SK-N-SH (cell line): ENCODE data around the gene SLC25A41. TPM values are rescaled to one million over a fixed set of nuclear protein-coding genes. Genes with fewer than 3 reads are reported as not detected.

Source experiments
- CTCF ChIA-PET: fragments of 300-600, 350-600 bp; formaldehyde crosslinking; extraction: SDS; loops from one replicate; lab custom pipeline; 2021; lab: Yijun Ruan, JAX
- POLR2A ChIA-PET: fragments of 350-600 bp; sonication (Branson Sonifier 250); formaldehyde crosslinking; extraction: SDS; loops from one replicate; lab custom pipeline; 2020; ENCODE audit warnings: antibody characterized with exemption, inconsistent platforms; lab: Yijun Ruan, JAX
- DNase-seq: peaks from one replicate; pipeline ENCODE4 v3.0.0; 2012
- H2AFZ ChIP-seq: fragments of 200-600 bp; sonication (generic); 2 replicates; pipeline ENCODE4 v1.8.1; 2016; ENCODE audit warnings: antibody characterized with exemption, mild to moderate bottlenecking, low read depth
- H3F3A ChIP-seq: fragments of 200-600 bp; sonication (generic); replicated peaks from 2 replicates; pipeline ENCODE3; 2016; ENCODE audit warnings: antibody characterized with exemption, mild to moderate bottlenecking; ENCODE audit not compliant: insufficient read depth
- H3K27ac ChIP-seq, 2 experiments: fragments of 200-500 bp in 1 of 2; fragments of 200-600 bp in 1 of 2; sonication (Bioruptor generic) in 1 of 2; sonication (generic), shearing (Covaris generic) in 1 of 2; 2 replicates each; pipeline versions ENCODE4 v1.5.1 to v1.6.1; 2014 to 2016; ENCODE audit warnings: low read depth in 2 of 2, inconsistent platforms in 1 of 2, low read length in 1 of 2, mild to moderate bottlenecking in 1 of 2, mixed read lengths in 1 of 2
- H3K27me3 ChIP-seq: fragments of 200-600 bp; sonication (generic), shearing (Covaris generic); 2 replicates; pipeline ENCODE4 v1.6.1; 2016; ENCODE audit warnings: mixed run types; ENCODE audit not compliant: insufficient read depth
- H3K36me3 ChIP-seq, 2 experiments: fragments of 200-500 bp in 1 of 2; fragments of 200-600 bp in 1 of 2; sonication (Bioruptor generic) in 1 of 2; sonication (generic) in 1 of 2; replicated peaks in 1 of 2; 2 replicates each; pipeline versions ENCODE3 to v1.5.1; 2014 to 2016; ENCODE audit warnings: low read length in 1 of 2, mild to moderate bottlenecking in 1 of 2; ENCODE audit not compliant: insufficient read depth in 2 of 2, control insufficient read depth in 1 of 2
- H3K4me1 ChIP-seq, 2 experiments: fragments of 200-500 bp in 1 of 2; fragments of 200-600 bp in 1 of 2; sonication (Bioruptor generic) in 1 of 2; sonication (generic), shearing (Covaris generic) in 1 of 2; 2 replicates each; pipeline versions ENCODE4 v1.5.1 to v1.6.1; 2014 to 2016; ENCODE audit warnings: low read depth in 1 of 2, low read length in 1 of 2, mixed run types in 1 of 2; ENCODE audit not compliant: insufficient read depth in 2 of 2, control insufficient read depth in 1 of 2
- H3K4me2 ChIP-seq: fragments of 200-600 bp; sonication (generic), shearing (Covaris generic); 2 replicates; pipeline ENCODE4 v1.6.1; 2017; ENCODE audit warnings: mixed run types
- H3K4me3 ChIP-seq, 2 experiments: fragments of 200-500 bp in 1 of 2; fragments of 200-600 bp in 1 of 2; sonication (Bioruptor generic) in 1 of 2; sonication (generic), shearing (Covaris generic) in 1 of 2; 2 replicates each; pipeline versions ENCODE4 v1.5.1 to v1.8.1; 2014 to 2016; ENCODE audit warnings: low read depth in 2 of 2, inconsistent platforms in 1 of 2, low read length in 1 of 2, mild to moderate bottlenecking in 1 of 2, mixed read lengths in 1 of 2, moderate library complexity in 1 of 2
- H3K79me2 ChIP-seq: fragments of 200-600 bp; sonication (generic); 2 replicates; pipeline ENCODE4 v1.8.1; 2017; ENCODE audit warnings: mild to moderate bottlenecking; ENCODE audit not compliant: insufficient read depth
- H3K9ac ChIP-seq: fragments of 200-600 bp; sonication (generic); 2 replicates; pipeline ENCODE4 v1.6.1; 2017; ENCODE audit warnings: mixed run types
- H3K9me2 ChIP-seq: fragments of 200-600 bp; sonication (generic); 2 replicates; pipeline ENCODE4 v1.6.1; 2017; ENCODE audit warnings: mixed run types
- H3K9me3 ChIP-seq: fragments of 200-600 bp; sonication (generic); 2 replicates; pipeline ENCODE4 v1.6.1; 2017; ENCODE audit warnings: mixed run types, mild to moderate bottlenecking, moderate library complexity
- H4K20me1 ChIP-seq: fragments of 200-600 bp; sonication (generic); 2 replicates; pipeline ENCODE4 v1.6.1; 2017; ENCODE audit warnings: mild to moderate bottlenecking, mixed run types; ENCODE audit not compliant: insufficient read depth
- ELF1 ChIP-seq: IDR thresholded peaks from 2 replicates; pipeline ENCODE4 v1.4.0; 2012
- EZH2phosphoT487 ChIP-seq: fragments of 200-600 bp; sonication (generic); IDR thresholded peaks from 2 replicates; pipeline ENCODE4 v1.6.1; 2017; ENCODE audit warnings: low read depth, mixed run types, mild to moderate bottlenecking, antibody characterized with exemption, moderate library complexity, borderline replicate concordance
- FOXM1 ChIP-seq: IDR thresholded peaks from 2 replicates; pipeline ENCODE4 v1.4.0; 2012; ENCODE audit warnings: low read depth, mild to moderate bottlenecking
- GABPA ChIP-seq: IDR thresholded peaks from 2 replicates; pipeline ENCODE4 v1.4.0; 2012; ENCODE audit warnings: low read depth, mild to moderate bottlenecking
- GATA2 ChIP-seq: sonication (generic); formaldehyde crosslinking; IDR thresholded peaks from 2 replicates; pipeline ENCODE4 v1.5.0; 2020; ENCODE audit warnings: mild to moderate bottlenecking, missing genetic modification reagents
- MEF2A ChIP-seq: IDR thresholded peaks from 2 replicates; pipeline ENCODE4 v1.4.0; 2012; ENCODE audit warnings: low read depth, borderline replicate concordance
- NRF1 ChIP-seq: IDR thresholded peaks from 2 replicates; pipeline ENCODE4 v1.6.1; 2012; ENCODE audit warnings: low read depth, mild to moderate bottlenecking, low read length
- RCOR1 ChIP-seq: fragments of 150-350 bp; IDR thresholded peaks from 2 replicates; pipeline ENCODE4 v1.6.1; 2017; ENCODE audit warnings: antibody characterized with exemption, low read length
- RXRA ChIP-seq: IDR thresholded peaks from 2 replicates; pipeline ENCODE4 v1.4.0; 2012; ENCODE audit warnings: low read depth, mild to moderate bottlenecking, borderline replicate concordance
- SIN3A ChIP-seq: IDR thresholded peaks from 2 replicates; pipeline ENCODE4 v1.6.1; 2012; ENCODE audit warnings: low read depth, mild to moderate bottlenecking, low read length, moderate library complexity, borderline replicate concordance
- TAF1 ChIP-seq: IDR thresholded peaks from 2 replicates; pipeline ENCODE4 v1.6.1; 2012; ENCODE audit warnings: low read depth, mild to moderate bottlenecking, low read length, moderate library complexity, borderline replicate concordance
- TEAD4 ChIP-seq: IDR thresholded peaks from 2 replicates; pipeline ENCODE4 v1.4.0; 2012; ENCODE audit warnings: mild to moderate bottlenecking, borderline replicate concordance; ENCODE audit not compliant: insufficient read depth
- WGBS: methylation state at CpG from one replicate; pipeline ENCODE4 v1.1.6; 2017; ENCODE audit warnings: low lambda C conversion rate; 5-methylcytosine and 5-hydroxymethylcytosine counted together
- polyA plus RNA-seq, 3 experiments: library from polyadenylated mRNA; depleted of rRNA; stranded (reverse); fragments of >200 nt; gene quantifications; 2 replicates each; pipeline ENCODE4 v1.2.3, GENCODE V29; 2012
- TF ChIP-seq, protein P1 (sequence below): IDR thresholded peaks from 2 replicates; pipeline ENCODE4 v1.4.0; 2012; ENCODE audit warnings: low read depth, borderline replicate concordance
- TF ChIP-seq, protein P2 (sequence below): fragments of 200-600 bp; sonication (generic); IDR thresholded peaks from 2 replicates; pipeline ENCODE4 v1.6.1; 2017; ENCODE audit warnings: antibody characterized with exemption, mild to moderate bottlenecking, moderate library complexity
- TF ChIP-seq, protein P3 (sequence below): IDR thresholded peaks from 2 replicates; pipeline ENCODE4 v1.6.1; 2012; ENCODE audit warnings: mild to moderate bottlenecking, low read depth, low read length, moderate library complexity
- TF ChIP-seq, protein P4 (sequence below): fragments of 150-350 bp; IDR thresholded peaks from 2 replicates; pipeline ENCODE4 v1.6.1; 2016; ENCODE audit warnings: mild to moderate bottlenecking, low read depth, low read length

The SLC25A41 gene
- polyA plus RNA-seq, 1 of the 3 experiments (the other 2 are of a cell fraction), result 0.12 TPM

DNA sequence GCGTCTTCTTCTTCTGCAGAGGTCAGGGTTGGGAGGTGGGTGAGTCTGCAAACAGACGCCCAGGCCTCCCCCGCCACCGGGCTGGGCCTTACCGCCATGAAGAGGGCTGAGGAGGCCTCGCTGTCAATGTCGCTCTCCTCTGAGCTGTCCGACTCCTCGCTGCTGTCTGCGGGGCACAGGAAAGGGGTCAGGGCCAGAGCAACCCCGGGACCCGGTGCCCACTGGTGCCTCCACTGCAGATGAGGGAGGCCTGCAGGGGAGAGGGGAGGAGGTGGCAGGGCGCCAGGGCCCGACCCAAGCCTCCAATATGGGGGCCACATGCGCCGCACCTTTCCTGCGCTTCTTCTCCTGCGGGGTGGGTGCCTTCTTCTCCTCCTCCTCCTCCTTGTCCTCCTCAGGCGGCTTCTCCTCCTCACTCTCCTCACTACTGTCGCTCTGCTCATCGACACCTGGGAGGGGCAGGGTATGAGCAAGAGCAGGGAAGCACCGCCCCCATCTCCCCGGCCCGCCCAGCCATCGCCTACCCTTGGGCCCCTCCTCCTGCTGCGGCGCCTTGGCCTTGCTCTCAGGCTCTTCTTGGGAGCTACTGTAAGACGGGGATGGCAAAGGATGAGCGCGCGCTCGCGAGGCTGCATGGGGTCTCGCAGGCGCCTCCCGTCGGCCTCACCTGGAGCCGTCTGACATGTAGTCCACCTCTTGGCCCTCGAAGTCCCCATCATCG is 52.4 kb downstream of the SLC25A41 start:
- Histone ChIP-seq H4K20me1 (no peaks in the 10 kb centered on the region), H3F3A (peaks cover 22% of the 10 kb centered on the region), H3K27me3 (no peaks in the 10 kb centered on the region), H3K9ac (no peak overlapping the region), H3K4me2 (no peak overlapping the region), H3K9me2 (no peaks in the 10 kb centered on the region), H3K27ac (no peak overlapping the region), H3K36me3 (peaks cover 34 to 45% of the 10 kb centered on the region in 2 experiments), H3K4me1 (peaks cover 0 to 6% of the 10 kb centered on the region in 2 experiments; a peak in 1 of 4 replicates), H2AFZ (no peak overlapping the region), H3K79me2 (no peaks in the 10 kb centered on the region), H3K4me3 (no peak overlapping the region), H3K9me3 (no peaks in the 10 kb centered on the region)
- WGBS, result 97% methylated on average over 30 of the region's 40 CpGs
- CTCF ChIA-PET, result no interaction called here
- POLR2A ChIA-PET, result no interaction called here
- DNase-seq, result no peak
- TF ChIP-seq RCOR1 (no peak), GABPA (no peak), TAF1 (no peak), RXRA (no peak), FOXM1 (no peak), EZH2phosphoT487 (no peak), SIN3A (no peak), ELF1 (no peak), GATA2 (CRISPR knock-in tag) (no peak), TEAD4 (no peak), MEF2A (no peak), NRF1 (no peak)
- TF ChIP-seq, protein P1, sequence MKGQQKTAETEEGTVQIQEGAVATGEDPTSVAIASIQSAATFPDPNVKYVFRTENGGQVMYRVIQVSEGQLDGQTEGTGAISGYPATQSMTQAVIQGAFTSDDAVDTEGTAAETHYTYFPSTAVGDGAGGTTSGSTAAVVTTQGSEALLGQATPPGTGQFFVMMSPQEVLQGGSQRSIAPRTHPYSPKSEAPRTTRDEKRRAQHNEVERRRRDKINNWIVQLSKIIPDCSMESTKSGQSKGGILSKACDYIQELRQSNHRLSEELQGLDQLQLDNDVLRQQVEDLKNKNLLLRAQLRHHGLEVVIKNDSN, result no peak
- TF ChIP-seq, protein P2, sequence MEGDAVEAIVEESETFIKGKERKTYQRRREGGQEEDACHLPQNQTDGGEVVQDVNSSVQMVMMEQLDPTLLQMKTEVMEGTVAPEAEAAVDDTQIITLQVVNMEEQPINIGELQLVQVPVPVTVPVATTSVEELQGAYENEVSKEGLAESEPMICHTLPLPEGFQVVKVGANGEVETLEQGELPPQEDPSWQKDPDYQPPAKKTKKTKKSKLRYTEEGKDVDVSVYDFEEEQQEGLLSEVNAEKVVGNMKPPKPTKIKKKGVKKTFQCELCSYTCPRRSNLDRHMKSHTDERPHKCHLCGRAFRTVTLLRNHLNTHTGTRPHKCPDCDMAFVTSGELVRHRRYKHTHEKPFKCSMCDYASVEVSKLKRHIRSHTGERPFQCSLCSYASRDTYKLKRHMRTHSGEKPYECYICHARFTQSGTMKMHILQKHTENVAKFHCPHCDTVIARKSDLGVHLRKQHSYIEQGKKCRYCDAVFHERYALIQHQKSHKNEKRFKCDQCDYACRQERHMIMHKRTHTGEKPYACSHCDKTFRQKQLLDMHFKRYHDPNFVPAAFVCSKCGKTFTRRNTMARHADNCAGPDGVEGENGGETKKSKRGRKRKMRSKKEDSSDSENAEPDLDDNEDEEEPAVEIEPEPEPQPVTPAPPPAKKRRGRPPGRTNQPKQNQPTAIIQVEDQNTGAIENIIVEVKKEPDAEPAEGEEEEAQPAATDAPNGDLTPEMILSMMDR, result no peak
- TF ChIP-seq, protein P3, sequence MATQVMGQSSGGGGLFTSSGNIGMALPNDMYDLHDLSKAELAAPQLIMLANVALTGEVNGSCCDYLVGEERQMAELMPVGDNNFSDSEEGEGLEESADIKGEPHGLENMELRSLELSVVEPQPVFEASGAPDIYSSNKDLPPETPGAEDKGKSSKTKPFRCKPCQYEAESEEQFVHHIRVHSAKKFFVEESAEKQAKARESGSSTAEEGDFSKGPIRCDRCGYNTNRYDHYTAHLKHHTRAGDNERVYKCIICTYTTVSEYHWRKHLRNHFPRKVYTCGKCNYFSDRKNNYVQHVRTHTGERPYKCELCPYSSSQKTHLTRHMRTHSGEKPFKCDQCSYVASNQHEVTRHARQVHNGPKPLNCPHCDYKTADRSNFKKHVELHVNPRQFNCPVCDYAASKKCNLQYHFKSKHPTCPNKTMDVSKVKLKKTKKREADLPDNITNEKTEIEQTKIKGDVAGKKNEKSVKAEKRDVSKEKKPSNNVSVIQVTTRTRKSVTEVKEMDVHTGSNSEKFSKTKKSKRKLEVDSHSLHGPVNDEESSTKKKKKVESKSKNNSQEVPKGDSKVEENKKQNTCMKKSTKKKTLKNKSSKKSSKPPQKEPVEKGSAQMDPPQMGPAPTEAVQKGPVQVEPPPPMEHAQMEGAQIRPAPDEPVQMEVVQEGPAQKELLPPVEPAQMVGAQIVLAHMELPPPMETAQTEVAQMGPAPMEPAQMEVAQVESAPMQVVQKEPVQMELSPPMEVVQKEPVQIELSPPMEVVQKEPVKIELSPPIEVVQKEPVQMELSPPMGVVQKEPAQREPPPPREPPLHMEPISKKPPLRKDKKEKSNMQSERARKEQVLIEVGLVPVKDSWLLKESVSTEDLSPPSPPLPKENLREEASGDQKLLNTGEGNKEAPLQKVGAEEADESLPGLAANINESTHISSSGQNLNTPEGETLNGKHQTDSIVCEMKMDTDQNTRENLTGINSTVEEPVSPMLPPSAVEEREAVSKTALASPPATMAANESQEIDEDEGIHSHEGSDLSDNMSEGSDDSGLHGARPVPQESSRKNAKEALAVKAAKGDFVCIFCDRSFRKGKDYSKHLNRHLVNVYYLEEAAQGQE, result no peak
- TF ChIP-seq, protein P4, sequence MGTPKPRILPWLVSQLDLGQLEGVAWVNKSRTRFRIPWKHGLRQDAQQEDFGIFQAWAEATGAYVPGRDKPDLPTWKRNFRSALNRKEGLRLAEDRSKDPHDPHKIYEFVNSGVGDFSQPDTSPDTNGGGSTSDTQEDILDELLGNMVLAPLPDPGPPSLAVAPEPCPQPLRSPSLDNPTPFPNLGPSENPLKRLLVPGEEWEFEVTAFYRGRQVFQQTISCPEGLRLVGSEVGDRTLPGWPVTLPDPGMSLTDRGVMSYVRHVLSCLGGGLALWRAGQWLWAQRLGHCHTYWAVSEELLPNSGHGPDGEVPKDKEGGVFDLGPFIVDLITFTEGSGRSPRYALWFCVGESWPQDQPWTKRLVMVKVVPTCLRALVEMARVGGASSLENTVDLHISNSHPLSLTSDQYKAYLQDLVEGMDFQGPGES, result no peak
